K562 (cell line): ENCODE results near the gene SNCB. TPM values are rescaled to one million over a fixed set of nuclear protein-coding genes. Genes with fewer than 3 reads are reported as not detected.

Experiments
- BDP1 ChIP-seq: IDR thresholded peaks from 3 replicates; pipeline ENCODE4 v1.6.1; 2011; ENCODE audit not compliant: insufficient read length, insufficient read depth
- CBX2 ChIP-seq: fragments of 200-600 bp; sonication (generic); IDR thresholded peaks from one replicate; pipeline ENCODE4 v1.6.1; 2012; ENCODE audit warnings: mild to moderate bottlenecking, low read length, inconsistent platforms; ENCODE audit not compliant: insufficient read depth, poor library complexity, severe bottlenecking
- EHMT2 ChIP-seq: fragments of 450-650 bp; IDR thresholded peaks from 2 replicates; pipeline ENCODE4 v1.6.1; 2018; ENCODE audit warnings: antibody characterized with exemption
- GTF2F1 ChIP-seq: IDR thresholded peaks from 2 replicates; pipeline ENCODE4 v1.6.1; 2011; ENCODE audit warnings: low read depth, low read length, improper control_type of control experiment
- LEF1 ChIP-seq: fragments of 450-650 bp; IDR thresholded peaks from 2 replicates; pipeline ENCODE4 v1.6.1; 2016; ENCODE audit warnings: mild to moderate bottlenecking
- MEF2D ChIP-seq: conservative IDR thresholded peaks from 2 replicates; pipeline ENCODE4 v1.6.1; 2016; ENCODE audit warnings: low read depth, missing genetic modification characterization, missing compliant biosample characterization
- MEIS2 ChIP-seq: fragments of 450-650 bp; IDR thresholded peaks from 2 replicates; pipeline ENCODE4 v1.6.1; 2014; ENCODE audit warnings: mild to moderate bottlenecking; ENCODE audit not compliant: partially characterized antibody
- MTA3 ChIP-seq: fragments of 450-650 bp; formaldehyde crosslinking; IDR thresholded peaks from 2 replicates; pipeline ENCODE4 v1.6.1; 2017; ENCODE audit warnings: mild to moderate bottlenecking, borderline replicate concordance
- NR1H2 ChIP-seq: sonication (generic); formaldehyde crosslinking; IDR thresholded peaks from 2 replicates; pipeline ENCODE4 v1.4.0; 2020; ENCODE audit warnings: mild to moderate bottlenecking, missing genetic modification reagents
- OTX1 ChIP-seq: fragments of 450-650 bp; formaldehyde crosslinking; IDR thresholded peaks from 2 replicates; pipeline ENCODE4 v1.4.0; 2022; ENCODE audit warnings: mild to moderate bottlenecking
- PCBP2 ChIP-seq: fragments of 200-400 bp; formaldehyde crosslinking; IDR thresholded peaks from 2 replicates; pipeline ENCODE4 v1.6.1; 2018; ENCODE audit warnings: low read length, low read depth, mild to moderate bottlenecking, moderate library complexity; ENCODE audit not compliant: poor library complexity, severe bottlenecking
- PML ChIP-seq: IDR thresholded peaks from 2 replicates; pipeline ENCODE4 v1.6.1; 2012; ENCODE audit warnings: low read length, inconsistent platforms
- RBFOX2 ChIP-seq: fragments of 200-400 bp; formaldehyde crosslinking; IDR thresholded peaks from 2 replicates; pipeline ENCODE4 v1.6.1; 2017; ENCODE audit warnings: low read depth, mild to moderate bottlenecking, low read length, moderate library complexity
- RBM17 ChIP-seq: fragments of 200-400 bp; formaldehyde crosslinking; IDR thresholded peaks from 2 replicates; pipeline ENCODE4 v1.6.1; 2017; ENCODE audit warnings: low read depth, mild to moderate bottlenecking, low read length, borderline replicate concordance
- TAL1 ChIP-seq: fragments of 450-650 bp; IDR thresholded peaks from 2 replicates; pipeline ENCODE4 v1.6.1; 2016; ENCODE audit warnings: mild to moderate bottlenecking
- TRIM24 ChIP-seq, 2 experiments: fragments of 450-650 bp; IDR thresholded peaks; 2 replicates each; pipeline ENCODE4 v1.6.1; 2016
- XRCC5 ChIP-seq: fragments of 200-400 bp; formaldehyde crosslinking; IDR thresholded peaks from 2 replicates; pipeline ENCODE4 v1.6.1; 2017; ENCODE audit warnings: low read depth, mild to moderate bottlenecking, low read length
- ZKSCAN1 ChIP-seq: fragments of 150-350 bp; IDR thresholded peaks from 2 replicates; pipeline ENCODE4 v1.6.1; 2016; ENCODE audit warnings: low read depth, low read length
- ZKSCAN3 ChIP-seq: fragments of 250-450 bp; sonication (Bioruptor Pico); IDR thresholded peaks from 2 replicates; pipeline ENCODE4 v1.4.0; 2020
- ZNF184 ChIP-seq: sonication (generic); formaldehyde crosslinking; IDR thresholded peaks from 2 replicates; pipeline ENCODE4 v1.5.0; 2020; ENCODE audit warnings: missing genetic modification reagents
- ZNF239 ChIP-seq: fragments of 250-450 bp; sonication (Bioruptor Pico); IDR thresholded peaks from 2 replicates; pipeline ENCODE4 v1.4.0; 2020; ENCODE audit warnings: mild to moderate bottlenecking
- ZNF41 ChIP-seq: fragments of 250-450 bp; sonication (Bioruptor Pico); conservative IDR thresholded peaks from 2 replicates; pipeline ENCODE4 v1.4.0; 2020; ENCODE audit warnings: mild to moderate bottlenecking
- ZNF431 ChIP-seq: sonication (generic); formaldehyde crosslinking; IDR thresholded peaks from 2 replicates; pipeline ENCODE4 v1.8.0; 2022; ENCODE audit warnings: mild to moderate bottlenecking, missing genetic modification reagents
- polyA plus RNA-seq, 8 experiments: library from polyadenylated mRNA; depleted of rRNA in 4 of 8; stranded (reverse) in 5 of 8; unstranded in 3 of 8; fragments of >200 nt; fragmentation: Nextera tagmentation in 2 of 8; fragmentation: Illumina TruSeq in 1 of 8; extraction: Ambion mirVana in 2 of 8; extraction: Trizol in 1 of 8; gene quantifications; 2 replicates each; pipeline versions ENCODE4 v1.2.1 to v1.2.3, GENCODE V29; 2011 to 2014; ENCODE audit warnings: inconsistent platforms in 1 of 8, missing spikeins in 1 of 8
- total RNA-seq, 7 experiments: library from RNA; depleted of rRNA in 6 of 7; stranded (reverse); fragments of >200 nt in 6 of 7; fragmentation: Illumina TruSeq in 2 of 7; extraction: Trizol in 2 of 7; gene quantifications; 2 replicates each; pipeline versions ENCODE4 v1.2.1 to v1.2.3, GENCODE V29; 2011 to 2021; ENCODE audit warnings: low replicate concordance in 1 of 7
- TF ChIP-seq, protein P1 (sequence below): sonication (generic); formaldehyde crosslinking; IDR thresholded peaks from 2 replicates; pipeline ENCODE4 v1.8.0; 2022; ENCODE audit warnings: mild to moderate bottlenecking, low read depth, missing genetic modification reagents
- TF ChIP-seq, protein P2 (sequence below): sonication (generic); formaldehyde crosslinking; IDR thresholded peaks from 2 replicates; pipeline ENCODE4 v1.8.1; 2023; ENCODE audit warnings: mild to moderate bottlenecking, missing genetic modification reagents
- TF ChIP-seq, protein P3 (sequence below): fragments of 450-650 bp; formaldehyde crosslinking; IDR thresholded peaks from 2 replicates; pipeline ENCODE4 v1.4.0; 2020; ENCODE audit warnings: mild to moderate bottlenecking, moderate library complexity
- TF ChIP-seq, protein P4 (sequence below): IDR thresholded peaks from 2 replicates; pipeline ENCODE4 v1.6.1; 2014; ENCODE audit warnings: antibody characterized with exemption

The SNCB gene
- total and polyA plus RNA-seq, 9 of the 15 experiments (the other 6 are each of a cell fraction or from before 2014, with no cell fraction given) = not detected

DNA sequence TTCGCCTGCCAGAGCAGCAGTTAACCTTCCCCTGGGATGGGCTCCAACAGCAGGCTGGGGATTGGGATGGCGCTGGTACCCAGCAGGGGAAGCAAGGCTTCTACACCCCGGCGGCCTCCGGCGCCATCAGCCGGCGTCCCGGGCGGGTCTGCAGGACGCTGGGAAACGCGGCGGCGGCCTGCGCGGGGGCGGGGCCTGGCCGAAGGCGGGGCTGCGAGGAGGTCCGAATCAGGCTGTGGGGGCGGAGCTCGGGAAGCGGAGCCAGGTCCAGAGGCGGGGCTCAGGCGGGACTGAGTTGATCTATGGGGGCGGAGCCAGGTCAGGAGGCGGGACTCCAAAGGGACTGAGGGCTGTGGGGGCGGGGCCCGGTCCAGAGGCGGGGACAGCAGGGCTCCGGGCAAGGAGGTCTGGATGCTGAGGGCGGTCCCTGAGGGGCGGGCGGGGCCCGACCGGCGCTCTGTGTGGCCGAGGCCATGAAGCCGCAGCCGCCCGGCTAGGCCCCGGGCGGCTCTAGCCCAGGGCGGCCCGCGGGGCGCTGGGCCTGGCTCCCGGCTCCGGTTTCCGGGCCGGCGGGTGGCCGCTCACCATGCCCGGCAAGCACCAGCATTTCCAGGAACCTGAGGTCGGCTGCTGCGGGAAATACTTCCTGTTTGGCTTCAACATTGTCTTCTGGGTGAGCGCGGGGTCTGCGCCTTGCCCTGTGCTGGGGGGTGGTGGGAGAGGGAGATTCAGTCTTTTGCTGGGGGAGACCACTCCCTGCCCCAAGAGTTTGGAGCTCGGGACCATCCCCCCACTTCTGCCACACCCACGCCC lies 16.9 kb upstream of the SNCB start, which contains the start of gene TSPAN17 (continued):
- TF ChIP-seq, protein P1, sequence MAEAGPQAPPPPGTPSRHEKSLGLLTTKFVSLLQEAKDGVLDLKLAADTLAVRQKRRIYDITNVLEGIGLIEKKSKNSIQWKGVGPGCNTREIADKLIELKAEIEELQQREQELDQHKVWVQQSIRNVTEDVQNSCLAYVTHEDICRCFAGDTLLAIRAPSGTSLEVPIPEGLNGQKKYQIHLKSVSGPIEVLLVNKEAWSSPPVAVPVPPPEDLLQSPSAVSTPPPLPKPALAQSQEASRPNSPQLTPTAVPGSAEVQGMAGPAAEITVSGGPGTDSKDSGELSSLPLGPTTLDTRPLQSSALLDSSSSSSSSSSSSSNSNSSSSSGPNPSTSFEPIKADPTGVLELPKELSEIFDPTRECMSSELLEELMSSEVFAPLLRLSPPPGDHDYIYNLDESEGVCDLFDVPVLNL (CRISPR knock-in tag) = no peak
- TF ChIP-seq TAL1 (no peak), GTF2F1 (0 out of 2 replicates have a peak, but pooled peaks have one; percentile 37), ZKSCAN1 (no peak), MEF2D (no peak), NR1H2 (CRISPR knock-in tag) (no peak), RBM17 (no peak), OTX1 (CRISPR knock-in tag) (no peak), MTA3 (peak; percentile 77; the same call in 1 of the 2 replicates), ZNF239 (no peak), ZNF41 (CRISPR knock-in tag) (no peak), LEF1 (no peak), XRCC5 (no peak; the same call in 1 of the 2 replicates), ZNF431 (no peak), PCBP2 (no peak), PML (no peak; the same call in 1 of the 2 replicates), ZNF184 (CRISPR knock-in tag) (no peak), RBFOX2 (peak; percentile 95), BDP1 (no peak), MEIS2 (peak; percentile 42), TRIM24 (IDR thresholded peaks at IDR 0.05) (no peak), ZKSCAN3 (no peak), EHMT2 (no peak), CBX2 (no peak)
- TF ChIP-seq, protein P2, sequence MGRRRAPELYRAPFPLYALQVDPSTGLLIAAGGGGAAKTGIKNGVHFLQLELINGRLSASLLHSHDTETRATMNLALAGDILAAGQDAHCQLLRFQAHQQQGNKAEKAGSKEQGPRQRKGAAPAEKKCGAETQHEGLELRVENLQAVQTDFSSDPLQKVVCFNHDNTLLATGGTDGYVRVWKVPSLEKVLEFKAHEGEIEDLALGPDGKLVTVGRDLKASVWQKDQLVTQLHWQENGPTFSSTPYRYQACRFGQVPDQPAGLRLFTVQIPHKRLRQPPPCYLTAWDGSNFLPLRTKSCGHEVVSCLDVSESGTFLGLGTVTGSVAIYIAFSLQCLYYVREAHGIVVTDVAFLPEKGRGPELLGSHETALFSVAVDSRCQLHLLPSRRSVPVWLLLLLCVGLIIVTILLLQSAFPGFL (CRISPR knock-in tag) = no peak
- TF ChIP-seq, protein P3, sequence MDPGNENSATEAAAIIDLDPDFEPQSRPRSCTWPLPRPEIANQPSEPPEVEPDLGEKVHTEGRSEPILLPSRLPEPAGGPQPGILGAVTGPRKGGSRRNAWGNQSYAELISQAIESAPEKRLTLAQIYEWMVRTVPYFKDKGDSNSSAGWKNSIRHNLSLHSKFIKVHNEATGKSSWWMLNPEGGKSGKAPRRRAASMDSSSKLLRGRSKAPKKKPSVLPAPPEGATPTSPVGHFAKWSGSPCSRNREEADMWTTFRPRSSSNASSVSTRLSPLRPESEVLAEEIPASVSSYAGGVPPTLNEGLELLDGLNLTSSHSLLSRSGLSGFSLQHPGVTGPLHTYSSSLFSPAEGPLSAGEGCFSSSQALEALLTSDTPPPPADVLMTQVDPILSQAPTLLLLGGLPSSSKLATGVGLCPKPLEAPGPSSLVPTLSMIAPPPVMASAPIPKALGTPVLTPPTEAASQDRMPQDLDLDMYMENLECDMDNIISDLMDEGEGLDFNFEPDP (CRISPR knock-in tag) = no peak
- TF ChIP-seq, protein P4, sequence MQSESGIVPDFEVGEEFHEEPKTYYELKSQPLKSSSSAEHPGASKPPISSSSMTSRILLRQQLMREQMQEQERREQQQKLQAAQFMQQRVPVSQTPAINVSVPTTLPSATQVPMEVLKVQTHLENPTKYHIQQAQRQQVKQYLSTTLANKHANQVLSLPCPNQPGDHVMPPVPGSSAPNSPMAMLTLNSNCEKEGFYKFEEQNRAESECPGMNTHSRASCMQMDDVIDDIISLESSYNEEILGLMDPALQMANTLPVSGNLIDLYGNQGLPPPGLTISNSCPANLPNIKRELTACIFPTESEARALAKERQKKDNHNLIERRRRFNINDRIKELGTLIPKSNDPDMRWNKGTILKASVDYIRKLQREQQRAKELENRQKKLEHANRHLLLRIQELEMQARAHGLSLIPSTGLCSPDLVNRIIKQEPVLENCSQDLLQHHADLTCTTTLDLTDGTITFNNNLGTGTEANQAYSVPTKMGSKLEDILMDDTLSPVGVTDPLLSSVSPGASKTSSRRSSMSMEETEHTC = no peak
